Kidney (tissue), 2 donors: Measurements from ENCODE around the gene ZC3H8. TPM values are rescaled to one million over a fixed set of nuclear protein-coding genes. Genes with fewer than 3 reads are reported as not detected.

Source experiments
- polyA plus RNA-seq: library from polyadenylated mRNA; stranded (reverse); fragments of 350-450 nt; fragmentation: Illumina TruSeq; extraction: RNeasy Lipid Tissue Mini Kit (QIAGEN cat#74804); gene quantifications from one replicate; pipeline ENCODE4 v1.2.3, GENCODE V29; 2014; ENCODE audit warnings: low read depth, low replicate concordance; ENCODE audit not compliant: insufficient read depth
- total RNA-seq: library from RNA; stranded (reverse); fragmentation: NEBNext Ultra II Directional; extraction: Animal tissue kit (Norgen Biotek cat#: 25700); gene quantifications from one replicate; pipeline ENCODE4 v1.2.1, GENCODE V29; 2021
- donor health status: DM: yes; HTN: yes; CAD: no.

ZC3H8 gene
- total and polyA plus RNA-seq, 2 donors from 2014 or later, result 6.8 to 8.3 TPM

Other genes with a start within 250 kb of the ZC3H8 start
- gene TMEM87B, start 199.8 kb downstream of the ZC3H8 start, total RNA-seq, result 21.9 TPM
- 6.5 TPM for gene TMEM87B, start 199.8 kb downstream of the ZC3H8 start, polyA plus RNA-seq
- gene FBLN7, start 116.7 kb downstream of the ZC3H8 start, total RNA-seq, result 4.6 TPM
- 0.71 TPM for gene FBLN7, start 116.7 kb downstream of the ZC3H8 start, polyA plus RNA-seq
- gene ZC3H6, start 20.6 kb upstream of the ZC3H8 start, total RNA-seq, result 17.1 TPM
- gene ZC3H6, start 20.6 kb upstream of the ZC3H8 start, polyA plus RNA-seq, result 1.4 TPM
- 13.8 TPM for gene RGPD8, start 178.6 kb upstream of the ZC3H8 start, total RNA-seq
- 0.77 TPM for gene RGPD8, start 178.6 kb upstream of the ZC3H8 start, polyA plus RNA-seq
- gene TTL, start 227.1 kb upstream of the ZC3H8 start, total RNA-seq, result 23.5 TPM
- 11.1 TPM for gene TTL, start 227.1 kb upstream of the ZC3H8 start, polyA plus RNA-seq